ENCODE data around the gene ARMC10. TPM values are rescaled to one million over a fixed set of nuclear protein-coding genes. Genes with fewer than 3 reads are reported as not detected.

Gene ARMC10
- total and polyA plus RNA-seq, 9 of the 15 experiments (the other 6 are each of a cell fraction or from before 2014, with no cell fraction given): 17.0 to 113 (median 72.6) TPM

DNA sequence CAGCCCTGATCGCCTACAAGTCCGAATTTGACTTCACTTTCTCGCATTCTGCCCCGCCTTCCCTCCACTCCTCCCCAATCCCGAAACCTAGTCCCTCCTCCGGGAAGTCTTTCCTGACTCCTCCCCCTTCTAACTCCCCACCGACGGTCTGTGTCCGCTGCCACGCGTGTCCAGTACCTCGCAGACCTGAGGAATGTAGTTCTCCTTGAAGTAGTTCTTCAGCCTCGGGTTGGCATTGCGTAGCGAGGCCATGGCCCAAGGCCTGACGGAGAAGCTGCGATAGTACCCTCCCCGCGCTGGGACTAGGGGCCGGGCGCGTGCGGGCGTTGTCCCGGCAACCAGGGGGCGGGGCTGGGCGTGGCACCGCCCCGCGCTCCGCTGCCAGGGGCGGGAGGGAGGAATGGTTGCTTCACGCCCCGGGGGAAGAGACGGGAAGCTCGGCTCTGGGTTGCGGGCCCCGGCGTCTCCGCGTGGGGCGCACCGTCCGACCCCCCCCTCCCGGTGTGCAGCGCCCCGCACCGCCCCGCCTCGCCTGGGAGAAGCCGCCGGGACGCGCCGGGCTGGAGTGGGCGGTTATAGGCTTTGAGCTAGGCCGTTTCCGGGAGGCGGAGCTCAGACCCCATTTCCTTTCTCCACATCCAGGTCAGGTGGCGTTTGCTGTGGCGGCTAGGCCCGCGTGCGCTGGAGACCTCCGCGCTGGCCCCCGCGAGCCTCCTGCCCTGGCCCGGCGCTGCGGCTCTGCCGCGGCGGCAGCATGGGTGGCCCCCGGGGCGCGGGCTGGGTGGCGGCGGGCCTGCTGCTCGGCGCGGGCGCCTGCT is at the start of gene ARMC10, which contains the start of gene FBXL13 (continued):
- TF ChIP-seq ZNF408 (CRISPR knock-in tag; IDR thresholded peaks at IDR 0.05; ENCODE audit: low read depth) (no peak), CBFA2T3 (IDR thresholded peaks at IDR 0.05) (no peak), TSHZ1 (CRISPR knock-in tag; IDR thresholded peaks at IDR 0.05) (no peak), TEAD4 (IDR thresholded peaks at IDR 0.05; ENCODE audit: low read length) (no peak), TEAD4 (CRISPR knock-in tag; IDR thresholded peaks at IDR 0.05; ENCODE audit: borderline replicate concordance) (no peak), ZFP36 (IDR thresholded peaks at IDR 0.05; ENCODE audit: low read depth, low read length, partially characterized antibody) (no peak), DNMT1 (IDR thresholded peaks at IDR 0.05) (no peak), ZBTB1 (CRISPR knock-in tag; IDR thresholded peaks at IDR 0.05; ENCODE audit: borderline replicate concordance, low read depth) (peak; percentile 74), BRCA1 (IDR thresholded peaks at IDR 0.05) (no peak), BRCA1 (CRISPR knock-in tag; IDR thresholded peaks at IDR 0.05) (no peak), ZNF280B (CRISPR knock-in tag; IDR thresholded peaks at IDR 0.05) (no peak), ZNF586 (CRISPR knock-in tag; conservative IDR thresholded peaks at IDR 0.05) (no peak), ETV6 (IDR thresholded peaks at IDR 0.05; ENCODE audit: borderline replicate concordance in 1 of 2, low read depth in 2 of 2, low read length in 1 of 2) (0 out of 4 replicates have a peak, but pooled peaks of 1 of the 2 experiments have one; percentile 18), ETV6 (CRISPR knock-in tag; IDR thresholded peaks at IDR 0.05; ENCODE audit: borderline replicate concordance) (no peak), NR2C1 (IDR thresholded peaks at IDR 0.05) (no peak), NR2C1 (tag; IDR thresholded peaks at IDR 0.05) (no peak), FOXK1 (CRISPR knock-in tag; IDR thresholded peaks at IDR 0.05; ENCODE audit: borderline replicate concordance) (no peak), NFE2 (IDR thresholded peaks at IDR 0.05; ENCODE audit: low read depth) (no peak), CHD1 (IDR thresholded peaks at IDR 0.05; ENCODE audit: low read length) (no peak), HNRNPUL1 (IDR thresholded peaks at IDR 0.05; ENCODE audit: low read length) (no peak), ARID3B (CRISPR knock-in tag; IDR thresholded peaks at IDR 0.05; ENCODE audit: borderline replicate concordance) (no peak), POLR3A (IDR thresholded peaks at IDR 0.05; ENCODE audit: borderline replicate concordance, extremely low read depth, insufficient read depth, insufficient read length) (no peak), GATAD2B (IDR thresholded peaks at IDR 0.05; ENCODE audit: borderline replicate concordance) (peak; percentile 91), HMG20A (CRISPR knock-in tag; conservative IDR thresholded peaks at IDR 0.05) (no peak)

All from K562 (cell line).